DOHH2 (cell line): Measurements from ENCODE around the gene GPR149.

Source experiments
- H3F3A ChIP-seq: fragments of 200-600 bp; sonication (generic), shearing (Covaris generic); 2 replicates; pipeline ENCODE4 v1.6.0; 2016; ENCODE audit warnings: antibody characterized with exemption, mild to moderate bottlenecking; ENCODE audit not compliant: control insufficient read depth, insufficient read depth
- H3K27ac ChIP-seq: fragments of 200-600 bp; sonication (generic); 2 replicates; pipeline ENCODE4 v1.5.1; 2014; ENCODE audit warnings: low read depth, mild to moderate bottlenecking, low read length, moderate library complexity
- H3K27me3 ChIP-seq: fragments of 200-600 bp; sonication (generic); 2 replicates; pipeline ENCODE4 v1.6.1; 2014; ENCODE audit warnings: mild to moderate bottlenecking, low read length, mixed read lengths; ENCODE audit not compliant: control insufficient read depth
- H3K36me3 ChIP-seq: fragments of 200-600 bp; sonication (generic); 2 replicates; pipeline ENCODE4 v1.6.1; 2014; ENCODE audit warnings: mild to moderate bottlenecking, low read length, moderate library complexity, mixed read lengths; ENCODE audit not compliant: control insufficient read depth
- H3K4me1 ChIP-seq: fragments of 200-600 bp; sonication (generic); 2 replicates; pipeline ENCODE4 v1.6.1; 2014; ENCODE audit warnings: mild to moderate bottlenecking, low read length, mixed read lengths; ENCODE audit not compliant: control insufficient read depth
- H3K4me2 ChIP-seq: fragments of 200-600 bp; sonication (generic); 2 replicates; pipeline ENCODE4 v1.6.0; 2014; ENCODE audit warnings: mild to moderate bottlenecking, low read length, moderate library complexity
- H3K4me3 ChIP-seq: fragments of 200-600 bp; sonication (generic); 2 replicates; pipeline ENCODE4 v1.5.1; 2014; ENCODE audit warnings: mild to moderate bottlenecking, low read length, mixed read lengths
- H3K79me2 ChIP-seq: fragments of 200-600 bp; sonication (generic); 2 replicates; pipeline ENCODE4 v1.6.1; 2014; ENCODE audit warnings: mild to moderate bottlenecking, low read length, mixed read lengths; ENCODE audit not compliant: control insufficient read depth
- H3K9me2 ChIP-seq: fragments of 200-600 bp; sonication (generic); replicated peaks from 2 replicates; pipeline ENCODE4 v1.6.1; 2014; ENCODE audit warnings: mild to moderate bottlenecking, low read length, mixed read lengths; ENCODE audit not compliant: control insufficient read depth
- H3K9me3 ChIP-seq: fragments of 200-600 bp; sonication (generic); 2 replicates; pipeline ENCODE4 v1.6.1; 2014; ENCODE audit warnings: antibody characterized with exemption, low read length, mixed read lengths; ENCODE audit not compliant: control insufficient read depth, insufficient read depth
- H4K20me1 ChIP-seq: fragments of 200-600 bp; sonication (generic); 2 replicates; pipeline ENCODE4 v1.6.0; 2014; ENCODE audit warnings: low read depth, mild to moderate bottlenecking, antibody characterized with exemption, low read length, moderate library complexity; ENCODE audit not compliant: control insufficient read depth, insufficient read depth
- EZH2phosphoT487 ChIP-seq: fragments of 200-600 bp; sonication (generic); IDR thresholded peaks from 2 replicates; pipeline ENCODE4 v1.6.1; 2017; ENCODE audit warnings: borderline replicate concordance, mild to moderate bottlenecking, antibody characterized with exemption, low read length, moderate library complexity, mixed read lengths
- TF ChIP-seq, protein P1 (sequence below): fragments of 200-600 bp; sonication (generic); IDR thresholded peaks from one replicate; pipeline ENCODE4 v1.5.1; 2014; ENCODE audit warnings: antibody characterized with exemption, mild to moderate bottlenecking, low read depth, low read length; ENCODE audit not compliant: poor library complexity, severe bottlenecking

The GPR149 gene

GRCh38 chr3:154301561-154301960 lies 128.4 kb downstream of the GPR149 start:
- Histone ChIP-seq H3K27me3 (no peaks in the 10 kb centered on the region), H3K4me2 (no peak overlapping the region), H3F3A (peaks cover 3% of the 10 kb centered on the region; the same call in 1 of the 2 replicates), H4K20me1 (no peaks in the 10 kb centered on the region), H3K36me3 (peaks cover 87% of the 10 kb centered on the region), H3K4me3 (no peak overlapping the region), H3K9me2 (no peaks in the 10 kb centered on the region), H3K9me3 (no peaks in the 10 kb centered on the region), H3K79me2 (peaks cover 10% of the 10 kb centered on the region; the same call in 1 of the 2 replicates), H3K4me1 (peaks cover 31% of the 10 kb centered on the region), H3K27ac (no peak overlapping the region)
- TF ChIP-seq, protein P1, sequence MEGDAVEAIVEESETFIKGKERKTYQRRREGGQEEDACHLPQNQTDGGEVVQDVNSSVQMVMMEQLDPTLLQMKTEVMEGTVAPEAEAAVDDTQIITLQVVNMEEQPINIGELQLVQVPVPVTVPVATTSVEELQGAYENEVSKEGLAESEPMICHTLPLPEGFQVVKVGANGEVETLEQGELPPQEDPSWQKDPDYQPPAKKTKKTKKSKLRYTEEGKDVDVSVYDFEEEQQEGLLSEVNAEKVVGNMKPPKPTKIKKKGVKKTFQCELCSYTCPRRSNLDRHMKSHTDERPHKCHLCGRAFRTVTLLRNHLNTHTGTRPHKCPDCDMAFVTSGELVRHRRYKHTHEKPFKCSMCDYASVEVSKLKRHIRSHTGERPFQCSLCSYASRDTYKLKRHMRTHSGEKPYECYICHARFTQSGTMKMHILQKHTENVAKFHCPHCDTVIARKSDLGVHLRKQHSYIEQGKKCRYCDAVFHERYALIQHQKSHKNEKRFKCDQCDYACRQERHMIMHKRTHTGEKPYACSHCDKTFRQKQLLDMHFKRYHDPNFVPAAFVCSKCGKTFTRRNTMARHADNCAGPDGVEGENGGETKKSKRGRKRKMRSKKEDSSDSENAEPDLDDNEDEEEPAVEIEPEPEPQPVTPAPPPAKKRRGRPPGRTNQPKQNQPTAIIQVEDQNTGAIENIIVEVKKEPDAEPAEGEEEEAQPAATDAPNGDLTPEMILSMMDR = peak; percentile 22
- TF ChIP-seq EZH2phosphoT487 = no peak

- Histone ChIP-seq H3F3A (no peaks in the 10 kb centered on the region), H3K27me3 (no peaks in the 10 kb centered on the region), H3K4me3 (no peak overlapping the region), H3K79me2 (no peaks in the 10 kb centered on the region), H3K36me3 (peaks cover 78% of the 10 kb centered on the region), H3K4me2 (no peak overlapping the region), H4K20me1 (no peaks in the 10 kb centered on the region), H3K27ac (no peak overlapping the region), H3K9me3 (no peaks in the 10 kb centered on the region), H3K4me1 (no peaks in the 10 kb centered on the region), H3K9me2 (no peaks in the 10 kb centered on the region)
- no peak for TF ChIP-seq EZH2phosphoT487
- TF ChIP-seq, protein P1 = no peak
Measured at GRCh38 chr3:154294016-154294415, 136.0 kb downstream of the GPR149 start.

DNA sequence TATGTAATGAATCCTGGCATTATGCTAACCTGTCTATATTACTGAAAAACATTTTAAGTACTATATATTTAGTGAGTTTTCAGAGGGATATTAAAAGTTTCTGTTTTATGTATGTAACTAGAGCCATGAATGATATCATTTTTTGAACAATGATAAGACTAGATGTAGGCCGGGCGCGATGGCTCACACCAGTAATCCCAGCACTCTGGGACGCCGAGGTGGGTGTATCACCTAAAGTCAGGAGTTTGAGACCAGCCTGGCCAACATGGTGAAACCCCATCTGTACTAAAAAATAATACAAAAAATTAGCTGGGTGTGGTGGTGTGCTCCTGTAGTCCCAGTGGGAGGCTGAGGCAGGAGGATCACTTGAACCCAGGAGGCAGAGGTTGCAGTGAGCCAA lies 139.8 kb downstream of the GPR149 start:
- peaks cover 78% of the 10 kb centered on the region for H3K36me3 ChIP-seq
- no peaks in the 10 kb centered on the region for H3K27me3 ChIP-seq
- no peaks in the 10 kb centered on the region for H3K79me2 ChIP-seq
- H3K9me2 ChIP-seq = no peaks in the 10 kb centered on the region
- TF ChIP-seq EZH2phosphoT487 = no peak
- TF ChIP-seq, protein P1 = no peak
- H3K4me3 ChIP-seq = no peak overlapping the region
- H3K27ac ChIP-seq = no peak overlapping the region
- H4K20me1 ChIP-seq = no peaks in the 10 kb centered on the region
- H3K9me3 ChIP-seq = no peaks in the 10 kb centered on the region
- H3K4me2 ChIP-seq = no peak overlapping the region
- H3F3A ChIP-seq = no peaks in the 10 kb centered on the region
- H3K4me1 ChIP-seq = no peaks in the 10 kb centered on the region
